ENCODE data around the gene ZFP91. TPM values are rescaled to one million over a fixed set of nuclear protein-coding genes. Genes with fewer than 3 reads are reported as not detected.

The ZFP91 gene
- total and polyA plus RNA-seq, 9 of the 15 experiments (the other 6 are each of a cell fraction or from before 2014, with no cell fraction given) = 17.6 to 58.3 (median 34.0) TPM

DNA sequence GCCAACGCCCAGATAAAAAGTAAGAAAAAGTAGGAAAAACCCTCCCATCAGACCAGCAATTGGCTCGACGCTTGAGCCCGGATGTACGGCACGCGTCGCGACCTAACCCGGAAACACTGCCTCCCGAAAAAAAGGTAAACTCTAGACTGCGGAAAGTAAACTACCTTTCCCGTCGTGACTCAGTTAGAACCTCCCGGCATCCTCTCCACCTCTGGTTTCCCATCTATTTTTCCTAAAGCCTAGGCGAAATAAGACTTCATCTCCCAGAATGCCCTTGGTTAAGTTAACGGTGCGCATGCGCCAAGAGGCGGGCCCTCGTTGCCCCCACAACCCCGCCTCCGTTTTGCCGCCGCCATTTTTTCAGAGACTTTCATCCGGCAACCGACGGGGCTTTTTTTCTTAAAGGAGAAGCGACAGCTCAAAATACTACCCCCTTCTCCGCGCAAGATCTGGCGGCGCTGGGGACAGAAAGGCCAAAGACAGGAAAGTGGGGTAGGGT, 678 bp upstream of the ZFP91 start (continued):
- TF ChIP-seq, protein P1, sequence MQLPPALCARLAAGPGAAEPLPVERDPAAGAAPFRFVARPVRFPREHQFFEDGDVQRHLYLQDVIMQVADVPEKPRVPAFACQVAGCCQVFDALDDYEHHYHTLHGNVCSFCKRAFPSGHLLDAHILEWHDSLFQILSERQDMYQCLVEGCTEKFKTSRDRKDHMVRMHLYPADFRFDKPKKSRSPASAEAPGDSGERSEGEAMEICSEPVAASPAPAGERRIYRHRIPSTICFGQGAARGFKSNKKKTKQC (CRISPR knock-in tag; IDR thresholded peaks at IDR 0.05) = no peak
- TF ChIP-seq FOXK1 (CRISPR knock-in tag; IDR thresholded peaks at IDR 0.05; ENCODE audit: borderline replicate concordance) = no peak
- TF ChIP-seq, protein P2, sequence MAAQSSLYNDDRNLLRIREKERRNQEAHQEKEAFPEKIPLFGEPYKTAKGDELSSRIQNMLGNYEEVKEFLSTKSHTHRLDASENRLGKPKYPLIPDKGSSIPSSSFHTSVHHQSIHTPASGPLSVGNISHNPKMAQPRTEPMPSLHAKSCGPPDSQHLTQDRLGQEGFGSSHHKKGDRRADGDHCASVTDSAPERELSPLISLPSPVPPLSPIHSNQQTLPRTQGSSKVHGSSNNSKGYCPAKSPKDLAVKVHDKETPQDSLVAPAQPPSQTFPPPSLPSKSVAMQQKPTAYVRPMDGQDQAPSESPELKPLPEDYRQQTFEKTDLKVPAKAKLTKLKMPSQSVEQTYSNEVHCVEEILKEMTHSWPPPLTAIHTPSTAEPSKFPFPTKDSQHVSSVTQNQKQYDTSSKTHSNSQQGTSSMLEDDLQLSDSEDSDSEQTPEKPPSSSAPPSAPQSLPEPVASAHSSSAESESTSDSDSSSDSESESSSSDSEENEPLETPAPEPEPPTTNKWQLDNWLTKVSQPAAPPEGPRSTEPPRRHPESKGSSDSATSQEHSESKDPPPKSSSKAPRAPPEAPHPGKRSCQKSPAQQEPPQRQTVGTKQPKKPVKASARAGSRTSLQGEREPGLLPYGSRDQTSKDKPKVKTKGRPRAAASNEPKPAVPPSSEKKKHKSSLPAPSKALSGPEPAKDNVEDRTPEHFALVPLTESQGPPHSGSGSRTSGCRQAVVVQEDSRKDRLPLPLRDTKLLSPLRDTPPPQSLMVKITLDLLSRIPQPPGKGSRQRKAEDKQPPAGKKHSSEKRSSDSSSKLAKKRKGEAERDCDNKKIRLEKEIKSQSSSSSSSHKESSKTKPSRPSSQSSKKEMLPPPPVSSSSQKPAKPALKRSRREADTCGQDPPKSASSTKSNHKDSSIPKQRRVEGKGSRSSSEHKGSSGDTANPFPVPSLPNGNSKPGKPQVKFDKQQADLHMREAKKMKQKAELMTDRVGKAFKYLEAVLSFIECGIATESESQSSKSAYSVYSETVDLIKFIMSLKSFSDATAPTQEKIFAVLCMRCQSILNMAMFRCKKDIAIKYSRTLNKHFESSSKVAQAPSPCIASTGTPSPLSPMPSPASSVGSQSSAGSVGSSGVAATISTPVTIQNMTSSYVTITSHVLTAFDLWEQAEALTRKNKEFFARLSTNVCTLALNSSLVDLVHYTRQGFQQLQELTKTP (IDR thresholded peaks at IDR 0.05; ENCODE audit: low read depth in 1 of 2, partially characterized antibody in 2 of 2) = peak in 1 of 2 experiments; percentile 97
- TF ChIP-seq, protein P3, sequence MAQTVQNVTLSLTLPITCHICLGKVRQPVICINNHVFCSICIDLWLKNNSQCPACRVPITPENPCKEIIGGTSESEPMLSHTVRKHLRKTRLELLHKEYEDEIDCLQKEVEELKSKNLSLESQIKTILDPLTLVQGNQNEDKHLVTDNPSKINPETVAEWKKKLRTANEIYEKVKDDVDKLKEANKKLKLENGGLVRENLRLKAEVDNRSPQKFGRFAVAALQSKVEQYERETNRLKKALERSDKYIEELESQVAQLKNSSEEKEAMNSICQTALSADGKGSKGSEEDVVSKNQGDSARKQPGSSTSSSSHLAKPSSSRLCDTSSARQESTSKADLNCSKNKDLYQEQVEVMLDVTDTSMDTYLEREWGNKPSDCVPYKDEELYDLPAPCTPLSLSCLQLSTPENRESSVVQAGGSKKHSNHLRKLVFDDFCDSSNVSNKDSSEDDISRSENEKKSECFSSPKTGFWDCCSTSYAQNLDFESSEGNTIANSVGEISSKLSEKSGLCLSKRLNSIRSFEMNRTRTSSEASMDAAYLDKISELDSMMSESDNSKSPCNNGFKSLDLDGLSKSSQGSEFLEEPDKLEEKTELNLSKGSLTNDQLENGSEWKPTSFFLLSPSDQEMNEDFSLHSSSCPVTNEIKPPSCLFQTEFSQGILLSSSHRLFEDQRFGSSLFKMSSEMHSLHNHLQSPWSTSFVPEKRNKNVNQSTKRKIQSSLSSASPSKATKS (CRISPR knock-in tag; IDR thresholded peaks at IDR 0.05) = 0 out of 2 replicates have a peak, but pooled peaks have one; percentile 63
- TF ChIP-seq ZNF217 (CRISPR knock-in tag; IDR thresholded peaks at IDR 0.05) = no peak
- TF ChIP-seq, protein P4, sequence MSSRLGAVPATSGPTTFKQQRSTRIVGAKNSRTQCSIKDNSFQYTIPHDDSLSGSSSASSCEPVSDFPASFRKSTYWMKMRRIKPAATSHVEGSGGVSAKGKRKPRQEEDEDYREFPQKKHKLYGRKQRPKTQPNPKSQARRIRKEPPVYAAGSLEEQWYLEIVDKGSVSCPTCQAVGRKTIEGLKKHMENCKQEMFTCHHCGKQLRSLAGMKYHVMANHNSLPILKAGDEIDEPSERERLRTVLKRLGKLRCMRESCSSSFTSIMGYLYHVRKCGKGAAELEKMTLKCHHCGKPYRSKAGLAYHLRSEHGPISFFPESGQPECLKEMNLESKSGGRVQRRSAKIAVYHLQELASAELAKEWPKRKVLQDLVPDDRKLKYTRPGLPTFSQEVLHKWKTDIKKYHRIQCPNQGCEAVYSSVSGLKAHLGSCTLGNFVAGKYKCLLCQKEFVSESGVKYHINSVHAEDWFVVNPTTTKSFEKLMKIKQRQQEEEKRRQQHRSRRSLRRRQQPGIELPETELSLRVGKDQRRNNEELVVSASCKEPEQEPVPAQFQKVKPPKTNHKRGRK (tag; IDR thresholded peaks at IDR 0.05) = no peak
- 0 out of 2 replicates have a peak, but pooled peaks have one; percentile 12 for TF ChIP-seq DPF2 (IDR thresholded peaks at IDR 0.05)
- TF ChIP-seq, protein P5, sequence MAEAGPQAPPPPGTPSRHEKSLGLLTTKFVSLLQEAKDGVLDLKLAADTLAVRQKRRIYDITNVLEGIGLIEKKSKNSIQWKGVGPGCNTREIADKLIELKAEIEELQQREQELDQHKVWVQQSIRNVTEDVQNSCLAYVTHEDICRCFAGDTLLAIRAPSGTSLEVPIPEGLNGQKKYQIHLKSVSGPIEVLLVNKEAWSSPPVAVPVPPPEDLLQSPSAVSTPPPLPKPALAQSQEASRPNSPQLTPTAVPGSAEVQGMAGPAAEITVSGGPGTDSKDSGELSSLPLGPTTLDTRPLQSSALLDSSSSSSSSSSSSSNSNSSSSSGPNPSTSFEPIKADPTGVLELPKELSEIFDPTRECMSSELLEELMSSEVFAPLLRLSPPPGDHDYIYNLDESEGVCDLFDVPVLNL (CRISPR knock-in tag; IDR thresholded peaks at IDR 0.05; ENCODE audit: low read depth) = no peak
- TF ChIP-seq, protein P6, sequence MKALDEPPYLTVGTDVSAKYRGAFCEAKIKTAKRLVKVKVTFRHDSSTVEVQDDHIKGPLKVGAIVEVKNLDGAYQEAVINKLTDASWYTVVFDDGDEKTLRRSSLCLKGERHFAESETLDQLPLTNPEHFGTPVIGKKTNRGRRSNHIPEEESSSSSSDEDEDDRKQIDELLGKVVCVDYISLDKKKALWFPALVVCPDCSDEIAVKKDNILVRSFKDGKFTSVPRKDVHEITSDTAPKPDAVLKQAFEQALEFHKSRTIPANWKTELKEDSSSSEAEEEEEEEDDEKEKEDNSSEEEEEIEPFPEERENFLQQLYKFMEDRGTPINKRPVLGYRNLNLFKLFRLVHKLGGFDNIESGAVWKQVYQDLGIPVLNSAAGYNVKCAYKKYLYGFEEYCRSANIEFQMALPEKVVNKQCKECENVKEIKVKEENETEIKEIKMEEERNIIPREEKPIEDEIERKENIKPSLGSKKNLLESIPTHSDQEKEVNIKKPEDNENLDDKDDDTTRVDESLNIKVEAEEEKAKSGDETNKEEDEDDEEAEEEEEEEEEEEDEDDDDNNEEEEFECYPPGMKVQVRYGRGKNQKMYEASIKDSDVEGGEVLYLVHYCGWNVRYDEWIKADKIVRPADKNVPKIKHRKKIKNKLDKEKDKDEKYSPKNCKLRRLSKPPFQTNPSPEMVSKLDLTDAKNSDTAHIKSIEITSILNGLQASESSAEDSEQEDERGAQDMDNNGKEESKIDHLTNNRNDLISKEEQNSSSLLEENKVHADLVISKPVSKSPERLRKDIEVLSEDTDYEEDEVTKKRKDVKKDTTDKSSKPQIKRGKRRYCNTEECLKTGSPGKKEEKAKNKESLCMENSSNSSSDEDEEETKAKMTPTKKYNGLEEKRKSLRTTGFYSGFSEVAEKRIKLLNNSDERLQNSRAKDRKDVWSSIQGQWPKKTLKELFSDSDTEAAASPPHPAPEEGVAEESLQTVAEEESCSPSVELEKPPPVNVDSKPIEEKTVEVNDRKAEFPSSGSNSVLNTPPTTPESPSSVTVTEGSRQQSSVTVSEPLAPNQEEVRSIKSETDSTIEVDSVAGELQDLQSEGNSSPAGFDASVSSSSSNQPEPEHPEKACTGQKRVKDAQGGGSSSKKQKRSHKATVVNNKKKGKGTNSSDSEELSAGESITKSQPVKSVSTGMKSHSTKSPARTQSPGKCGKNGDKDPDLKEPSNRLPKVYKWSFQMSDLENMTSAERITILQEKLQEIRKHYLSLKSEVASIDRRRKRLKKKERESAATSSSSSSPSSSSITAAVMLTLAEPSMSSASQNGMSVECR (CRISPR knock-in tag; IDR thresholded peaks at IDR 0.05) = peak; percentile 50; the same call in 1 of the 2 replicates
- TF ChIP-seq ZNF695 (CRISPR knock-in tag; IDR thresholded peaks at IDR 0.05) = no peak

Measured in K562 (cell line).